SU-DHL-6 (cell line): ENCODE data around the gene GATAD2B.
"Not testable (repeated sequence)": the region's sequence is repeated elsewhere in the genome, so short reads cannot be mapped to it uniquely, and the experiment has no call there.

Source experiments
- H2AFZ ChIP-seq: fragments of 200-600 bp; sonication (generic); 2 replicates; pipeline ENCODE4 v1.6.1; 2014; ENCODE audit warnings: low read depth, mild to moderate bottlenecking, moderate library complexity, mixed read lengths, antibody characterized with exemption, low read length; ENCODE audit not compliant: severe bottlenecking
- H3F3A ChIP-seq: fragments of 200-600 bp; shearing (Covaris generic); 2 replicates; pipeline ENCODE4 v1.6.0; 2016; ENCODE audit warnings: antibody characterized with exemption, mild to moderate bottlenecking; ENCODE audit not compliant: insufficient read depth
- H3K27ac ChIP-seq: fragments of 200-600 bp; sonication (generic); 2 replicates; pipeline ENCODE4 v1.5.1; 2016; ENCODE audit warnings: low read depth, mild to moderate bottlenecking, low read length, moderate library complexity, mixed read lengths
- H3K27me3 ChIP-seq: fragments of 200-600 bp; sonication (generic), shearing (Covaris generic); 2 replicates; pipeline ENCODE4 v1.6.0; 2014; ENCODE audit warnings: mild to moderate bottlenecking, low read length
- H3K36me3 ChIP-seq: fragments of 200-600 bp; sonication (generic); 2 replicates; pipeline ENCODE4 v1.6.1; 2014; ENCODE audit warnings: mild to moderate bottlenecking, low read length, mixed read lengths
- H3K4me2 ChIP-seq: fragments of 300-600, 200-600 bp; shearing (Covaris generic), sonication (generic); 2 replicates; pipeline ENCODE4 v1.6.0; 2014; ENCODE audit warnings: low read length, low read depth, mild to moderate bottlenecking; ENCODE audit not compliant: poor library complexity, severe bottlenecking
- H3K4me3 ChIP-seq: fragments of 200-600 bp; sonication (generic); 2 replicates; pipeline ENCODE4 v1.5.1; 2014; ENCODE audit warnings: antibody characterized with exemption, low read length, mild to moderate bottlenecking, mixed read lengths; ENCODE audit not compliant: insufficient read depth, poor library complexity, severe bottlenecking
- H3K79me2 ChIP-seq: fragments of 200-600 bp; sonication (generic); 2 replicates; pipeline ENCODE4 v1.6.1; 2014; ENCODE audit warnings: mild to moderate bottlenecking, low read length, moderate library complexity; ENCODE audit not compliant: insufficient read depth
- H3K9ac ChIP-seq: fragments of 200-600 bp; sonication (generic); 2 replicates; pipeline ENCODE4 v1.7.0; 2014; ENCODE audit warnings: mild to moderate bottlenecking, low read length
- H3K9me2 ChIP-seq: fragments of 200-600 bp; sonication (generic); replicated peaks from 2 replicates; pipeline ENCODE4 v1.6.1; 2014; ENCODE audit warnings: low read length; ENCODE audit not compliant: insufficient read depth
- H3K9me3 ChIP-seq: fragments of 200-600 bp; sonication (generic); 2 replicates; pipeline ENCODE4 v1.6.1; 2014; ENCODE audit warnings: low read length, mixed read lengths; ENCODE audit not compliant: insufficient read depth
- H4K20me1 ChIP-seq: fragments of 200-600 bp; sonication (generic); 2 replicates; pipeline ENCODE4 v1.6.1; 2014; ENCODE audit warnings: low read depth, mild to moderate bottlenecking, antibody characterized with exemption, low read length, moderate library complexity, mixed read lengths
- EZH2phosphoT487 ChIP-seq: fragments of 200-600 bp; sonication (generic), shearing (Covaris generic); conservative IDR thresholded peaks from 2 replicates; pipeline ENCODE4 v1.6.1; 2018; ENCODE audit warnings: mild to moderate bottlenecking, antibody characterized with exemption, low read length, moderate library complexity, mixed read lengths
- TF ChIP-seq, protein P1 (sequence below): fragments of 200-600 bp; sonication (generic); IDR thresholded peaks from one replicate; pipeline ENCODE4 v1.5.1; 2017; ENCODE audit warnings: antibody characterized with exemption, mild to moderate bottlenecking, low read length, moderate library complexity; ENCODE audit not compliant: insufficient read depth, poor library complexity, severe bottlenecking

GATAD2B gene

DNA sequence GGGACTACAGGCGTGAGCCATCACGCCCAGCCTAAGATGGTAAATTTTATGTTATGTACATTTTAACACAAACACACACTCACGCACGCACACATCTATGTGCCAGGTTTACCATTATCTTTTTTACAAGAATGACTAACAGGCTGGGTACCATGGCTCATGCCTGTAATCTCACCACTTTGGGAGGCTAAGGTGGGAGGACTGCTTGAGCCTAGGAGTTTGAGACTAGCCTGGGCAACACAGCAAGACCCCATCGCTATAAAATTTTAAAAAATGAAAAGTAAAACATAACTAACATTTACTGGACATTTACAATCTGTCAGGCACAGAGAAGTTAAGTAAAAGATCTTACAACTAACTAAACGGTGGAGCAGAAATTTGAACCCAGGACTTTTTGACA, 14.7 kb downstream of the GATAD2B start:
- TF ChIP-seq, protein P1, sequence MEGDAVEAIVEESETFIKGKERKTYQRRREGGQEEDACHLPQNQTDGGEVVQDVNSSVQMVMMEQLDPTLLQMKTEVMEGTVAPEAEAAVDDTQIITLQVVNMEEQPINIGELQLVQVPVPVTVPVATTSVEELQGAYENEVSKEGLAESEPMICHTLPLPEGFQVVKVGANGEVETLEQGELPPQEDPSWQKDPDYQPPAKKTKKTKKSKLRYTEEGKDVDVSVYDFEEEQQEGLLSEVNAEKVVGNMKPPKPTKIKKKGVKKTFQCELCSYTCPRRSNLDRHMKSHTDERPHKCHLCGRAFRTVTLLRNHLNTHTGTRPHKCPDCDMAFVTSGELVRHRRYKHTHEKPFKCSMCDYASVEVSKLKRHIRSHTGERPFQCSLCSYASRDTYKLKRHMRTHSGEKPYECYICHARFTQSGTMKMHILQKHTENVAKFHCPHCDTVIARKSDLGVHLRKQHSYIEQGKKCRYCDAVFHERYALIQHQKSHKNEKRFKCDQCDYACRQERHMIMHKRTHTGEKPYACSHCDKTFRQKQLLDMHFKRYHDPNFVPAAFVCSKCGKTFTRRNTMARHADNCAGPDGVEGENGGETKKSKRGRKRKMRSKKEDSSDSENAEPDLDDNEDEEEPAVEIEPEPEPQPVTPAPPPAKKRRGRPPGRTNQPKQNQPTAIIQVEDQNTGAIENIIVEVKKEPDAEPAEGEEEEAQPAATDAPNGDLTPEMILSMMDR, result no peak
- TF ChIP-seq EZH2phosphoT487, result no peak

DNA sequence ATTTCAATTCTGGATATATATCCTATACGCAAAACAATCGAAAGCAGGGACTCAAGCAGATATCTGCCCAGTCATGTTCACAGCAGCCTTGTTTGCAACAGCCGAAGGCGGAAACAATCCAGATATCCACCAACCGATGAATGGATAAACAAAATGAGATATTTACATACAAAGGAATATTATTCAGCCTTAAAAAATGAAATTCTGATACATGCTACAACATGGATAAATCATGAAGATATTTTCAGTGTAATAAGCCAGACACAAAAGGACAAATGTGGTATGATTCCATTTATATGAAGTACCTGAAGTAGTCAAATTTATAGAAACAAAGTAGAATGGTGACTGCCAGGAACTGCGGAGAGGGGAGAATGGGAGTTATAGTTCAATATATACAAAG, 15.6 kb downstream of the GATAD2B start:
- no peak overlapping the region for H3K27ac ChIP-seq
- no peaks in the 10 kb centered on the region for H3K9me3 ChIP-seq
- peaks cover 99% of the 10 kb centered on the region for H3K79me2 ChIP-seq
- no peak overlapping the region for H3K9ac ChIP-seq
- H3K9me2 ChIP-seq, result no peaks in the 10 kb centered on the region
- H4K20me1 ChIP-seq, result no peaks in the 10 kb centered on the region; the same call in 1 of the 2 replicates
- no peak overlapping the region for H3K4me2 ChIP-seq
- H3K36me3 ChIP-seq, result peaks cover 16% of the 10 kb centered on the region
- TF ChIP-seq, protein P1, result no peak
- no peak for TF ChIP-seq EZH2phosphoT487
- no peaks in the 10 kb centered on the region for H3K27me3 ChIP-seq
- no peak overlapping the region for H3K4me3 ChIP-seq
- no peak overlapping the region for H2AFZ ChIP-seq
- peaks cover 25% of the 10 kb centered on the region for H3F3A ChIP-seq

More for the DNA sequence above, 14.7 kb downstream of the GATAD2B start:
- peaks cover 19% of the 10 kb centered on the region for H3K36me3 ChIP-seq
- H3K4me3 ChIP-seq, result no peak overlapping the region
- no peak overlapping the region for H3K27ac ChIP-seq
- no peak overlapping the region for H3K4me2 ChIP-seq
- H2AFZ ChIP-seq, result no peak overlapping the region
- H4K20me1 ChIP-seq, result peaks cover 3% of the 10 kb centered on the region; the same call in 1 of the 2 replicates
- H3F3A ChIP-seq, result peaks cover 24% of the 10 kb centered on the region
- H3K9me3 ChIP-seq, result no peaks in the 10 kb centered on the region
- H3K9ac ChIP-seq, result no peak overlapping the region
- H3K79me2 ChIP-seq, result peaks cover 99% of the 10 kb centered on the region
- no peaks in the 10 kb centered on the region for H3K27me3 ChIP-seq
- H3K9me2 ChIP-seq, result no peaks in the 10 kb centered on the region

DNA sequence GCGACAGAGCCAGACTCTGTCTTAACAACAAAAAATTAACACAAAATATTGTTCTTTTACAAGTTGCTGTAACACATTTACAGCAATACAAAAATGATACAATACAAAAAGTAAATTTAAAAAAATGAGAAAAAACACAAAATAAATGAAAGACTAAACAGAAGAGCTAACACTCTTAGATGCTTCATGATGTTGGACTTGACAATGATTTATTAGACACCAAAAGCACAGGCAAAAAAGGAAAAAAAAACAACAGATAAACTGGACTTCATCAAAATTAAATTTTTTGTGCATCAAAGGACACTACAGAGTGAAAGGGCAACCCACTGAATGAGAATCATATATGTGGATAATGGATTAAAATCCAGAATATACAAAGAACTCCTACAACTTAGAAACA, 16.4 kb downstream of the GATAD2B start:
- no peaks in the 10 kb centered on the region for H3K9me3 ChIP-seq
- no peak overlapping the region for H3K9ac ChIP-seq
- H3K9me2 ChIP-seq, result no peaks in the 10 kb centered on the region
- peaks cover 13% of the 10 kb centered on the region for H3K36me3 ChIP-seq
- peaks cover 99% of the 10 kb centered on the region for H3K79me2 ChIP-seq
- no peak overlapping the region for H3K27ac ChIP-seq
- H3K4me2 ChIP-seq, result no peak overlapping the region
- no peaks in the 10 kb centered on the region; the same call in 1 of the 2 replicates for H4K20me1 ChIP-seq
- peaks cover 21% of the 10 kb centered on the region for H3F3A ChIP-seq
- H3K4me3 ChIP-seq, result no peak overlapping the region
- H3K27me3 ChIP-seq, result no peaks in the 10 kb centered on the region
- H2AFZ ChIP-seq, result no peak overlapping the region
- no peak for TF ChIP-seq EZH2phosphoT487
- TF ChIP-seq, protein P1, result no peak

DNA sequence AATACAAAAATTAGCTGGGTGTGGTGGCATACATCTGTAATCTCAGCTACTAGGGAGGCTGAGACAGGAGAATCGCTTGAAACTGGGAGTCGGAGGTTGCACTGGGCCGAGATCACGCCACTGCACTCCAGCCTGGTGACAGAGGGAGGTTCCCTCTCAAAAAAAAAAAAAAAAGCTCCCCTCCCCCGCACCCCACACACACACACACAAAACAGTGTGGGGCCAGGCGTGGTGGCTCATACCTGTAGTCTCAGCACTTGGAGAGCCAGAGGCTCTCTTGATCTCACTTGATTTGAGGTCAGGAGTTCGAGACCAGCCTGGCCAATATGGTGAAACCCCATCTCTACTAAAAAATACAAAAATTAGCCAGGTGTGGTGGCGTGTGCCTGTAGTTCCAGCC, 16.9 kb downstream of the GATAD2B start:
- H3K4me3 ChIP-seq, H3K9me2 ChIP-seq, H2AFZ ChIP-seq, H3K4me2 ChIP-seq, H3K9me3 ChIP-seq, H3K27ac ChIP-seq, H4K20me1 ChIP-seq, H3K9ac ChIP-seq, H3K27me3 ChIP-seq: not testable (repeated sequence)
- H3F3A ChIP-seq, result peaks cover 17% of the 10 kb centered on the region
- H3K36me3 ChIP-seq, result peaks cover 13% of the 10 kb centered on the region
- peaks cover 99% of the 10 kb centered on the region for H3K79me2 ChIP-seq
